Esophagus squamous epithelium (tissue), 4 donors: ENCODE measurements around the gene ABCF1.

Source experiments
- POLR2A ChIP-seq, 4 donors: fragments of 450-650 bp; IDR thresholded peaks; one replicate each; pipeline ENCODE4 v1.6.1; 2017; ENCODE audit warnings: antibody characterized with exemption in 4 of 4, mild to moderate bottlenecking in 4 of 4, moderate library complexity in 3 of 4
- TF ChIP-seq, protein P1 (sequence below), 6 experiments: fragments of 450-650 bp in 4 of 6; fragments of 200-600 bp in 2 of 6; sonication (generic) in 2 of 6; IDR thresholded peaks; one replicate each; pipeline ENCODE4 v1.5.1; 2016 to 2019; ENCODE audit warnings: antibody characterized with exemption in 6 of 6, mild to moderate bottlenecking in 4 of 6, moderate library complexity in 4 of 6

DNA sequence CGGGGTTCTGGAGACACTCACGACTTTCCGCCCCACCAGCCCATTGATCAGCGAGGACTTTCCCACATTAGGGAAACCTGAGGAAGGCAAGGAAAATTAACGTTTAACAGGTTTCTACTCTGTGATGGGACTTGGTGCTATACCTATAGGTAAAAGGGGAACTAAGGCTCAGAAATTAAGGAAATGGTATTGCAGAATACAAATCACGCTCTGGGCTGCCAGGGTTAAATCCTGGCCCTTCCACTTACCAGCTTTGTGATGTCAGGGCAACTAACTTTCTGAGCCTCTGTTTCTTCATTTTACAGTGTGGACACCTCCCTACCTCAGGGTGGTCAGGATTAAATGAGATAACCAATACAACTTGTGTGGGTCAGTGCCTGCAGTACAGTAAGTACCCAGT is 23.8 kb upstream of the ABCF1 start:
- TF ChIP-seq, protein P1, sequence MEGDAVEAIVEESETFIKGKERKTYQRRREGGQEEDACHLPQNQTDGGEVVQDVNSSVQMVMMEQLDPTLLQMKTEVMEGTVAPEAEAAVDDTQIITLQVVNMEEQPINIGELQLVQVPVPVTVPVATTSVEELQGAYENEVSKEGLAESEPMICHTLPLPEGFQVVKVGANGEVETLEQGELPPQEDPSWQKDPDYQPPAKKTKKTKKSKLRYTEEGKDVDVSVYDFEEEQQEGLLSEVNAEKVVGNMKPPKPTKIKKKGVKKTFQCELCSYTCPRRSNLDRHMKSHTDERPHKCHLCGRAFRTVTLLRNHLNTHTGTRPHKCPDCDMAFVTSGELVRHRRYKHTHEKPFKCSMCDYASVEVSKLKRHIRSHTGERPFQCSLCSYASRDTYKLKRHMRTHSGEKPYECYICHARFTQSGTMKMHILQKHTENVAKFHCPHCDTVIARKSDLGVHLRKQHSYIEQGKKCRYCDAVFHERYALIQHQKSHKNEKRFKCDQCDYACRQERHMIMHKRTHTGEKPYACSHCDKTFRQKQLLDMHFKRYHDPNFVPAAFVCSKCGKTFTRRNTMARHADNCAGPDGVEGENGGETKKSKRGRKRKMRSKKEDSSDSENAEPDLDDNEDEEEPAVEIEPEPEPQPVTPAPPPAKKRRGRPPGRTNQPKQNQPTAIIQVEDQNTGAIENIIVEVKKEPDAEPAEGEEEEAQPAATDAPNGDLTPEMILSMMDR (IDR thresholded peaks at IDR 0.05): no peak
- no peak for TF ChIP-seq POLR2A (IDR thresholded peaks at IDR 0.05)
